ENCODE results near the gene RAPGEF4. TPM values are rescaled to one million over a fixed set of nuclear protein-coding genes. Genes with fewer than 3 reads are reported as not detected.

RAPGEF4 gene
- total and polyA plus RNA-seq, 9 of the 15 experiments (the other 6 are each of a cell fraction or from before 2014, with no cell fraction given) = 0.04 to 0.33 (median 0.13) TPM; not detected in 6

DNA sequence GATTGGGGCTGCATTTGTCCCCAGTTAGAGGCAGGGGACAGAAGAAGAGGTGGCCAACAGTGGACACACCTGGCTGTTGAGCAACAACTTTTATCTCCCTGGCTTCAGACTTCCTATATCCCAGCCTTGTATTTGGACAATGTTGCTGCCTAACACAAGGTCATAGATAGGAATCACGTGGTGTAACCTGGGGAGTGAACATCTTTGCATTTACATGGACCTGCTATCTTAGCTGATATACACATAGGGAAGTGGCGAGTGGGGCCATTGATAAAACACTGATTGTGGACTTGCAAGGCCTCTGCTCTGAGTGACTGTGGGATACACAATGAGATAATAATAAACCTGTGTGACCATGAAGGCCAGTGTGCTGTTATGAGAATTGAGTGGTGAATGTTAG, 26.9 kb downstream of the RAPGEF4 start (continued):
- TF ChIP-seq ZNF146 (CRISPR knock-in tag; IDR thresholded peaks at IDR 0.05; ENCODE audit: unreplicated experiment) (no peak), NFATC3 (IDR thresholded peaks at IDR 0.05) (no peak), FOXJ3 (CRISPR knock-in tag; IDR thresholded peaks at IDR 0.05) (no peak), ZNF717 (CRISPR knock-in tag; IDR thresholded peaks at IDR 0.05) (no peak), TAF9B (IDR thresholded peaks at IDR 0.05; ENCODE audit: partially characterized antibody) (no peak), KDM1A (IDR thresholded peaks at IDR 0.05) (no peak)
- TF ChIP-seq, protein P1, sequence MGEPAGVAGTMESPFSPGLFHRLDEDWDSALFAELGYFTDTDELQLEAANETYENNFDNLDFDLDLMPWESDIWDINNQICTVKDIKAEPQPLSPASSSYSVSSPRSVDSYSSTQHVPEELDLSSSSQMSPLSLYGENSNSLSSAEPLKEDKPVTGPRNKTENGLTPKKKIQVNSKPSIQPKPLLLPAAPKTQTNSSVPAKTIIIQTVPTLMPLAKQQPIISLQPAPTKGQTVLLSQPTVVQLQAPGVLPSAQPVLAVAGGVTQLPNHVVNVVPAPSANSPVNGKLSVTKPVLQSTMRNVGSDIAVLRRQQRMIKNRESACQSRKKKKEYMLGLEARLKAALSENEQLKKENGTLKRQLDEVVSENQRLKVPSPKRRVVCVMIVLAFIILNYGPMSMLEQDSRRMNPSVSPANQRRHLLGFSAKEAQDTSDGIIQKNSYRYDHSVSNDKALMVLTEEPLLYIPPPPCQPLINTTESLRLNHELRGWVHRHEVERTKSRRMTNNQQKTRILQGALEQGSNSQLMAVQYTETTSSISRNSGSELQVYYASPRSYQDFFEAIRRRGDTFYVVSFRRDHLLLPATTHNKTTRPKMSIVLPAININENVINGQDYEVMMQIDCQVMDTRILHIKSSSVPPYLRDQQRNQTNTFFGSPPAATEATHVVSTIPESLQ (CRISPR knock-in tag; IDR thresholded peaks at IDR 0.05) = no peak

DNA sequence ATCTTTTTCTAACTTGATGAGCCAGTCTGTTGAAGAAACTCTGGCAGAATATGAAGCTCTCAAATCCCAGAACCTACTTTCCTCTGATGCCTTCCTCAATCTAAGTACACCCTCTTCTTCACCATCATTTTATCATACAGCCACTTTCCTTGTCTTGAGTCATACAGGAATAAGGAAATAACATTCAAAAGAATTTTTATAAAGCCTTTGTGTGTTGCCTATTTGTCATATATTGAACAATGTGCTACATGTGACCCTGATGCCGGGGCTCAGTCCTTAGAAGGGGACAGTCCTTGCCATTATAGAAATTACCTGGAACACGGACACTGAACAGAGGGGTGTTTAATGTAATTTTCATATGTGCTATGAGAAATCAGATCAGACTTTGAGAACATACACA, 27.4 kb downstream of the RAPGEF4 start:
- no TSS peak for BruUV-seq (replicated peaks)
- FAIRE-seq = no peak
- ChIA-PET CTCF (ENCODE audit: low intra/inter-chr PET ratio) (no interaction called here), POLR2A (interaction anchor here (0.6 kb wide), 1 partner anchor 717 kb away, joined by 3 read pairs; no protein-coding TSS in a partner anchor)
- no peak for TF ChIP-seq DDX20 (tag; IDR thresholded peaks at IDR 0.05; ENCODE audit: low read depth)
- TF ChIP-seq, protein P2, sequence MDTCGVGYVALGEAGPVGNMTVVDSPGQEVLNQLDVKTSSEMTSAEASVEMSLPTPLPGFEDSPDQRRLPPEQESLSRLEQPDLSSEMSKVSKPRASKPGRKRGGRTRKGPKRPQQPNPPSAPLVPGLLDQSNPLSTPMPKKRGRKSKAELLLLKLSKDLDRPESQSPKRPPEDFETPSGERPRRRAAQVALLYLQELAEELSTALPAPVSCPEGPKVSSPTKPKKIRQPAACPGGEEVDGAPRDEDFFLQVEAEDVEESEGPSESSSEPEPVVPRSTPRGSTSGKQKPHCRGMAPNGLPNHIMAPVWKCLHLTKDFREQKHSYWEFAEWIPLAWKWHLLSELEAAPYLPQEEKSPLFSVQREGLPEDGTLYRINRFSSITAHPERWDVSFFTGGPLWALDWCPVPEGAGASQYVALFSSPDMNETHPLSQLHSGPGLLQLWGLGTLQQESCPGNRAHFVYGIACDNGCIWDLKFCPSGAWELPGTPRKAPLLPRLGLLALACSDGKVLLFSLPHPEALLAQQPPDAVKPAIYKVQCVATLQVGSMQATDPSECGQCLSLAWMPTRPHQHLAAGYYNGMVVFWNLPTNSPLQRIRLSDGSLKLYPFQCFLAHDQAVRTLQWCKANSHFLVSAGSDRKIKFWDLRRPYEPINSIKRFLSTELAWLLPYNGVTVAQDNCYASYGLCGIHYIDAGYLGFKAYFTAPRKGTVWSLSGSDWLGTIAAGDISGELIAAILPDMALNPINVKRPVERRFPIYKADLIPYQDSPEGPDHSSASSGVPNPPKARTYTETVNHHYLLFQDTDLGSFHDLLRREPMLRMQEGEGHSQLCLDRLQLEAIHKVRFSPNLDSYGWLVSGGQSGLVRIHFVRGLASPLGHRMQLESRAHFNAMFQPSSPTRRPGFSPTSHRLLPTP (IDR thresholded peaks at IDR 0.05; ENCODE audit: borderline replicate concordance, extremely low read depth, insufficient read length) = no peak
- Histone ChIP-seq H3K4me2 (ENCODE audit: insufficient read depth, low read length) (no peak overlapping the region), H3K9me1 (ENCODE audit: control insufficient read depth, insufficient read depth, low read length) (no peaks in the 10 kb centered on the region), H3K36me3 (ENCODE audit: control insufficient read depth, insufficient read depth, low read length) (no peaks in the 10 kb centered on the region), H3K79me2 (ENCODE audit: control insufficient read depth, insufficient read depth, low read length) (no peaks in the 10 kb centered on the region), H3K9me3 (replicated peaks; ENCODE audit: control insufficient read depth, insufficient read depth, low read depth, low read length) (no peaks in the 10 kb centered on the region), H3K27me3 (ENCODE audit: control insufficient read depth in 2 of 2, insufficient read depth in 2 of 2, low read length in 2 of 2) (0 out of 5 replicates have a peak, but pooled peaks cover 0 to 5% of the 10 kb centered on the region in 2 experiments), H2AFZ (ENCODE audit: low read depth, low read length) (no peak overlapping the region), H3K4me1 (replicated peaks in 1 of 2; ENCODE audit: control insufficient read depth in 2 of 2, insufficient read depth in 2 of 2, low read length in 2 of 2) (no peaks in the 10 kb centered on the region), H3K9ac (ENCODE audit: insufficient read depth in 1 of 2, low read depth in 2 of 2, low read length in 2 of 2) (no peak overlapping the region), H3K4me3 (no peak overlapping the region), H3K27ac (ENCODE audit: extremely low read depth, low read depth, low read length) (no peak overlapping the region), H4K20me1 (replicated peaks; ENCODE audit: control insufficient read depth, insufficient read depth, low read length) (no peaks in the 10 kb centered on the region)
- in situ Hi-C loops (cut with MboI) (no loop called here), intact Hi-C loops (cut with micrococcal nuclease) (no loop called here)
- 0% methylated on average over 2 of the region's 2 CpGs for WGBS (ENCODE audit: insufficient coverage, low coverage, missing lambda C conversion rate)
- no peak for DNase-seq (ENCODE audit: extremely low read depth in 1 of 4, low spot score in 3 of 4)
- no peak for ATAC-seq

Measured in K562 (cell line).